HL-60 (cell line): ENCODE measurements around the gene ABHD3.
A peak's percentile ranks its signal among the peaks of the same experiment; 100 is the strongest.

Source experiments
- CTCF ChIP-seq: IDR thresholded peaks from one replicate; pipeline ENCODE4 v1.5.1; 2011; ENCODE audit warnings: low read length, control low read depth, inconsistent platforms; ENCODE audit not compliant: insufficient read depth
- GABPA ChIP-seq: IDR thresholded peaks from 2 replicates; pipeline ENCODE4 v1.6.1; 2012; ENCODE audit warnings: low read depth
- POLR2AphosphoS5 ChIP-seq: IDR thresholded peaks from 2 replicates; pipeline ENCODE4 v1.6.1; 2012; ENCODE audit warnings: low read depth
- REST ChIP-seq: IDR thresholded peaks from 2 replicates; pipeline ENCODE4 v1.6.1; 2012; ENCODE audit warnings: low read depth; ENCODE audit not compliant: insufficient replicate concordance
- SPI1 ChIP-seq: IDR thresholded peaks from 2 replicates; pipeline ENCODE4 v1.6.1; 2012; ENCODE audit warnings: low read depth, mild to moderate bottlenecking, borderline replicate concordance

- TF ChIP-seq CTCF (no peak), POLR2AphosphoS5 (no peak), REST (peak; percentile 26), SPI1 (no peak), GABPA (no peak)
These were observed 35.3 kb upstream of the ABHD3 start for GRCh38 chr18:21739604-21740537.
